GM18526 (cell line): Measurements from ENCODE around the gene GJA8.

Source experiments
- POLR2A ChIP-seq: IDR thresholded peaks from 3 replicates; pipeline ENCODE4 v1.6.1; 2011; ENCODE audit not compliant: insufficient read length; ENCODE audit errors: extremely low read depth

Gene GJA8

DNA sequence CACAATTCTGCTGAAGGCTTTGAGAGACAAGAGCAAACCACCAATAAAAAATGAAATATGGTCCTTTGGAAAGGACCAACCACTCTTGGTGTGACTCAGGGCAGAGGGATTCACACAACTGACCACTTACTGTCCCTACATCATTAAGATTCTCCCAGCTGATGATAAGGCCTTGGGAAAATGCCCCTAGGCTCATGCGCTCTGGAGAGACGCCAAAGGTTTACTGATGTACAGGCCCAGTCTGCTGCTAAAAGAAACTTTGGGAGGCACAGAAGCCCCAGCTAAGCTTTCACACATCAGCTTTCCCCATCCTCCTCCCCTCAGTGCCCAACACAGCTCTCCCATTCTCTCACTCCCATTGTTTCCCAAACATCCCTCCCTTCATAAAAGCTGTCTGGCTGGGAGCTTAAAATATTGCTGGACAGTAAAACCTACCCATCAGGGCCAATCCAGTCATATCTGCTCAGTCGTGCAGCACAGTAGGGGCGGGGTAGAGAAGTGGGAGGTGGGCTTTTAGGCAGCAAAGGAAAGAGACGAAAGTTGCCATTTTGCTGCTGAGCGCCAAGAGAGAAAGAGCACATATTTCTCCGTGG, at the start of gene GJA8:
TSS of gene GJA8 (plus strand) at position 543 of the 593 bp plus-strand sequence. CDS start 5,161 bp downstream, outside the sequence.
- no peak for TF ChIP-seq POLR2A

DNA sequence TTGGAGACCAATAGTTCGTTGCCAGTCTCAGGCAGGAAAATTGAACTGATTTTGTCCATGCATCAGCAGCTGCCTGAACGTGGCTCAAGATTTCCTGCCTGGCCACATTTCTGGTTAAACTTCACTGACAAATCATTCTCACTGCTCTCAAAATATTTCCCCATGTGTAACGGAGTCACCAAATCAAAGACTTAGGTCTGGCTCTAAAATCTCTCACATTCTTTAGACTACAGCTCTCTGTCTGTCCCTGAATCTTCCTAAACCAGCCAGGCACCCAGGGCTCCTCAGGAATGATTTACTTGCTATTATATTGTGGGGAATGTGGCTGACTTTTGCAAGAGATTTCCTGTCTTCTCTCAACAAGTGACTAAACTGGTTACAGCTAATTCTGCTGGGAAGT, 49.2 kb upstream of the GJA8 start:
- TF ChIP-seq POLR2A, result no peak

DNA sequence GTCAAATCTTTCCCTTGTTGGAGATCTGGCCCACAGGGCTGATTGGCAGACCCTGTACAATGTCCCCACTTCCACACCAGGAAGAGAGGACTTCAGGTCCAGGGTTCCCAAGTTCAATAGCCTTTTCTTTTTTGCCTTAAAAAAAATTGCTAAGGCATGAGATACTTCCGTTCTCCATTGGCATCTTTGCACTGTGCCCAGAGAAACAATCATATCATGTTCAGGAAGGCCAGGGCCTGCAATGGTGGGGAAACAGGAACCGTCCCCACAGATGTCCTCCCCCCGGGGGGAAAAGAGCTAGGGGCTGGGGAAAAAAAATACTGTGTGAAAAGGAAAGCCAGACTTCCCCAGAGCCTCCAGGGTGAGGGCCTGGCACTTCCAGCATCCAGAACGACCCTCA, 24.6 kb upstream of the GJA8 start:
- no peak for TF ChIP-seq POLR2A

DNA sequence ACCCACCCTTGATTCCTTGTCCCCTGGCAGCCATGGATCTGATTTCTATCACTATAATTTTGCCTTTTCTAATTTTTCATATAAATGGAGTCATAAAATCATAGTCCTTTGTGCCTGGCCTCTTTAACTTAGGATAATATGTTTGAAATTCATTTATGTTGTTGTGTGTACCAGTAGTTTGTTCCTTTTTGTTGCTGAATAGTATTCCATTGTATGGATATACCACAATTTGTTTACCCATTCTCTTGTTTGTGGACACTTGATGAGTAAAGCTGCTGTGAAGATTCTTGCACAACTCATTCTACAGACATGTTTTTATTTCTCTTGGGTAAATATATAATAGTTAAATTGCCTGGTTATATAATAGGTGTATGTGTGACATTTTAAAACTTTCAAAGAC, 22.7 kb upstream of the GJA8 start:
- TF ChIP-seq POLR2A, result no peak

DNA sequence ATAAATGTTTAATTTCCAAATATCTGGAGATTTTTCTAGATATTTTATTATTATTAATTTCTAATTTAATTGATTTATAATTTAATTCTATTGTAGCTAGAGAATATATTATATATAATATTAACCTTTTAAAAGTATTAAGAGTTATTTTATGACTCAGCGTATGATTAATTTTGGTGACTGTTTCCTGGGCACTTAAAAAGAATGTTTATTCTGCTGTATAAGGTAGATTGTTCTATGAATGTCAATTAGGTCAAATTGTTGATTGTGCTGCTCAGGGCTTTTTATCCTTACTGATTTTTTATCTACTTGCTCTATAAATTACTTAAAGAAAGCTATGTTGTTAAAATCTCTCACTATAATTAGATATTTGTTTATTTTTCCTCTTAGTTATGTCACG, 20.1 kb upstream of the GJA8 start:
- TF ChIP-seq POLR2A, result no peak

DNA sequence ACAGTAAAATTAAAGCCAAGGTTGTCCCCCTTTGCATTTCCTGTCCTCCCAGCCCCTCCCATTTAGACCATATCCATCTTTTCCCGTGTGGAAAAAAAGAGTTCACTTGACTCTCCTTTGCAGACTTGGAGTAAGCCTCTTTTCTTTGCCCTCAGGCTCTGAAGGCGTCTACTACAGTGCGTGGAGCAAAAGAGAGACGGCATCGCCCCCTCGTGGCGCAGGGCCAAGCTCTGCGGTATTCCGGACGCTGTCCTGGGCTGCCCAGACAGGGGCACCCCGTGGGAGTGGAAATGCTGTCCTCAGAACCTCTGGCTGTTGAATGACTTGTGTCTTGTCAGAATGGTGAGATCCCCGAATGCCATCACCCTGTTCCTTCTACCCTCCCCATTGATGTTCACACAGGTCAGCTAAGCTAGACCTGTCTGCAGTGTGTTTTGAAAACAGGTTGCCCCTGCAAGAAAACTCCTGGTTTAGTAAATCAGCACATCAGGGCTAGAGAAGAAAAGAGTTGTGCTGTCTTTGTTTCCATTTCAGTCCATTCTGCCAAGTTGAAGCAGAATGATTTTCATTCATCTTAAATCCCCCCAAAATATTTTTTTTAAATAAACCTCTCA, 12.3 kb upstream of the GJA8 start:
- TF ChIP-seq POLR2A, result no peak

DNA sequence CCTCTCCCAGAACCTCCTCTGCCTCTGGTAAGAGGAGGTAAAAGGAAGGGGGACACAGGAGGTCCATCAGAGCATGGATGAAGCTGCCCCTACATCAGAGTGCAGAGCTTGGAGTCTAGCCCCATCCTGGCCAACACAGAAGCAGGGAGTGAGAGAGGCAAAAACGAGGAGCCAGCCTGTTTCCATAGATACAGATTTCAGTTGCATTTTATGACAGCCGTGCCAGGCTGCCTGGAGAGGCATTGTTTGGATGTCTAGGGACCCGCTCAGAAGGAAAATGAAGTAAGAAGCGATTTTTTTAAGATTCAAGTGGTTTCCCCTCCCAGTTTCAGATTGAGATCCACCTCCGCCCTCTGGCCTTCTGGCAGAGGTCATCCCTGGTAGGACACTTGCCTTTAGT, 11.5 kb upstream of the GJA8 start:
- no peak for TF ChIP-seq POLR2A

DNA sequence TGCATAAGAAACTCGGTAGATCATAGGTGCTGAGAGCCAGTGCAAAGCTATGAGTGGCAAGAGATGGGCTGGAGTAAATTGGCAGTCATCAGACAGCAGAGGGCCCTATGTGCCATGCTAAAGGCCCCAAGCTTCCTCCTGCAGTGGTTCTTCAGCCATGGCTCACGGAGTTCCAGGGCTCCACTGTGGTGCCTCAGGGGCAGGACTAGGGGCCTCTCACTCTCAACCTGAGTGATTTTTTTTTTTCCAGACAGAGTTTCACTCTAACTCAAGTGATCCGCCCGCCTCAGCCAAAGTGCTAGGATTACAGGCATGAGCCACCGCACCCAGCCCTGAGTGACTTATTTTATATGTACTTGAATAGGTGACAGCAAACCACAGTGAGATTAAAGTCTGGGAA, 10.4 kb upstream of the GJA8 start:
- no peak for TF ChIP-seq POLR2A

DNA sequence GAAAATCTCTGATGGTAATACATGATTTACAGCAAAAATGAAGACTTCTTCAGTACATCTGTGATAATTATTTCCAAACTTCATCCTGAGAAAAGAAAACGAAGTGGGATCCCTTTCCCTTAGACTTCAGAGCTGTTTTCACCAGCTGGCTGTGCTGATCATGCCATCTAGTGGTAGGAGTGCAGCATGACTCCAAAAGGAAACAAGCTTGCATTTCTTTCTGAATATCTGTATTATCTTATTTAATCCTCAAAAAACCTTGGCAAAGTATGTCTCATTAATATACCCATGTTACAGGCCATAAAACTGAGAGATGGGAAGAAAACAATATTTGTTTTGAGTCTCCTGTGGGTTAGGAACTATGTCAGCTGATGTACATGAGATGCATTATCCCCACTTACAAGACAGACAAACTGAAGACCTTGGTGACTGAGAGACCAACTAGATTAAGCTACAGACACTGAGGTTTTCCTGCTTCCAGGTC, 9.8 kb upstream of the GJA8 start:
- TF ChIP-seq POLR2A, result no peak

DNA sequence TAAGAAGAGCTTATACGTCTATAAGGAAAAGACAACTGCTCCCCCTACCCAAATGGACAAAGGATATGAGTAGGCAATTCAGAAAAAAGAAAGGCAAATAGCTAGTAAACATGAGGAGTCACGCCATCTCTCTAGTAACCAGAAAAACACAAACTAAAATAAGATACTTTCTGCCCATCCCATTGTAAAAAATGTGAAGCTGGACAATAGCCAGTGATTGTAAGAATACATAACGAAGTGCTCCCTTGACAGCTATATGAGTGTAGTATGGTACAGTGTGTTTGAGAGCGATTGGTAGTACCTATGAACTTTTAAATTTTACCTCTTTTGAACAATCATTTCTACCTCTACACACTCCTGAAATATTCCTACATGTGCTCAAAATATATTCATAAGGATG, 7.5 kb upstream of the GJA8 start:
- TF ChIP-seq POLR2A, result no peak

DNA sequence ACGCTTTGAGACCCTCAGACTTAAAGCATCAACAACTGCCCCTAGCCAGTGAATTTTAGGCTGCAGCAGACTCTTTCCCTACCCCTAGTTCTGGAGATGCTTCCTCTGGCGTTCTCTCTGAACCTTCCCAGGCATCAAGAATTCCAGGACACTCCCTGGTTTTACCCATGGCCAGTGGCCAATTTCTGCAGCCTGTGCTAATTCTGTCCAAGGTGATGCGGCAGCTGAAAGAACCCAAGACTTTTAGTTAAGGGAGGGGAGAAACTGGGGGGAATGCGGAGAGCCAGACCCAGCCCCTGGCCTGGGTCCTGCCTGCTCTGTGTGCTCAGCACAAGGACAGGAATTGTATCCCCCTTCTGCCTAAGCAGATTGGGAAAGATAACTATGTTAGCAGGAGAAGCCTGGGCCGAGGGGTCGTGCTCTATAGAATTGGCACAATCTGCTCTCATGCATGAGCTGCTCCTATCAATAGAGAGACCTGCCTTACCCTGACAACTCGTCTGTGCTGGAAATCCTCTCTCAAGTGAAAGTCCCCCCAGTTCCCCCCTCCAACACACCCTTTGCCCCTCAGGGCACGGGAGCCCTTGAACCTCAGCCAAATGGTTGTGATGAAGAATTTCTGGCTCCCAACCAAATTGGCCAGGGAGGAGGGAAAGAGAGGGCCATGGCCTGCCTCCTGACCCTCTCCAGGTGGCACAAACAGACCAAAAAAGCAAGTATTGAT, 5.4 kb upstream of the GJA8 start:
- no peak for TF ChIP-seq POLR2A

DNA sequence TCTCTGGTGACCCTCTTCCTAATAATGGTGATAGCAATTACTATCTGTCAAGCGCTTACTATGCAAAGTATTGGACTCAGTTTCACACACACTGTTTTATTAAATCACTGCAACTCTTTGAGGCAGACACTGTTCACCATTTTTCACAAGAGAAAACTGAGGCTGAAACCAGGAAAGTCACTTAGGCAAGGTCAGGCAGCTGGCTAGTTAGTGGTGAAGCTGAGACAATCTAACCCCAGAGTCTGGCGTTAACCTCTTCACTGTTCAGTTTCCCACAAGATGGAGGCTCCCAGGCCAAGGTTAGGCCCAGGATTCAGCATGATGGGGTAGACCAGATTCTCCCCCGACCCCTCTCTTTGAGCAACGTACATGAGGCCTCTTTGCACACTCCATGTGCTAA, 4.8 kb upstream of the GJA8 start:
- TF ChIP-seq POLR2A, result no peak

DNA sequence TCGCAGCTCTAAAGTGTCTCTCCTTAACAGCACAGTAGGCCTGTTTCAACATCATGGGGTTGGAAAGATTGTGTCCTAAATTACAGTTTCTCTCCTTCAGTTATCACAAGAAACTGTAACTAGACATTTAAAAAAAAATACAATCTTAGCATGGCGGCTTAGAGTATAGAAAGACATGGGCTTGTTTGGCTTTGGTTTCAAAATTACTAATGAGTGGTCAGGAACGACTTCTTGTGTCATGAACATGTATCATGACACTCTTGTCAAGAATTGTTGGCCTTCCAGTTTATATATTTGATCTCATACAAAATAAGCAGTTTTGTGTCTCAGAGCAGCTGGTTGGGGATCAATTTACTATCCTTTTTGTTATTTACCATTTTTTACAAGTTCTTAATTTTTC, 2.1 kb downstream of the GJA8 start:
- TF ChIP-seq POLR2A, result no peak

DNA sequence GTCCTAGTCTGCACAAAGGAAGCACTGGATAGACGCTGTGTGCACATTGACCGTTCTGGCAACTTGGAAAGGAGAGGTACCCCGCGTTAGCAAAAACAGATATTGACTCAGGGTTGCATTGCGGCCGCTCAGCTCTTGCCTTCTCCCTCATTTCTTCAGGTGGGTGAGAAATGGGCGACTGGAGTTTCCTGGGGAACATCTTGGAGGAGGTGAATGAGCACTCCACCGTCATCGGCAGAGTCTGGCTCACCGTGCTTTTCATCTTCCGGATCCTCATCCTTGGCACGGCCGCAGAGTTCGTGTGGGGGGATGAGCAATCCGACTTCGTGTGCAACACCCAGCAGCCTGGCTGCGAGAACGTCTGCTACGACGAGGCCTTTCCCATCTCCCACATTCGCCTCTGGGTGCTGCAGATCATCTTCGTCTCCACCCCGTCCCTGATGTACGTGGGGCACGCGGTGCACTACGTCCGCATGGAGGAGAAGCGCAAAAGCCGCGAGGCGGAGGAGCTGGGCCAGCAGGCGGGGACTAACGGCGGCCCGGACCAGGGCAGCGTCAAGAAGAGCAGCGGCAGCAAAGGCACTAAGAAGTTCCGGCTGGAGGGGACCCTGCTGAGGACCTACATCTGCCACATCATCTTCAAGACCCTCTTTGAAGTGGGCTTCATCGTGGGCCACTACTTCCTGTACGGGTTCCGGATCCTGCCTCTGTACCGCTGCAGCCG, 5.4 kb downstream of the GJA8 start:
- no peak for TF ChIP-seq POLR2A

DNA sequence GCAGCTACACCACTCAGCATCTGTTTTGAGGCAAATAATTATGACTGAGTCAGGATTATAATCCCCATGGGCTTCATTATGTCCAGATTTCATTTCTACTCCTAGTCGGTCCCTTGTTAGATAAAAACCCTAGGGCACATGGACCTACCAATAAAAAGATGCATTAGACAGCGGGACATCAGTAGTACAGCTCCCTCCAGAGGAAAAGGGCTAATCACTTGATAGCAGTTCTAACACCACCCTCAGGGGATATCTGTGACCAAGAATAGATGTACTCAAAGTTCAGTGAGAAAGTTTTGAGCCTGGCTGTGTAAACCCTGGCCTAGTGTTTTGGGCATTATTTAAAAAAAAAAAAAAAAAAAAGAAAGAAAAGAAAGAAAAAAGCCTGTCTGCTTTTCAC, 10.0 kb downstream of the GJA8 start:
- no peak for TF ChIP-seq POLR2A

DNA sequence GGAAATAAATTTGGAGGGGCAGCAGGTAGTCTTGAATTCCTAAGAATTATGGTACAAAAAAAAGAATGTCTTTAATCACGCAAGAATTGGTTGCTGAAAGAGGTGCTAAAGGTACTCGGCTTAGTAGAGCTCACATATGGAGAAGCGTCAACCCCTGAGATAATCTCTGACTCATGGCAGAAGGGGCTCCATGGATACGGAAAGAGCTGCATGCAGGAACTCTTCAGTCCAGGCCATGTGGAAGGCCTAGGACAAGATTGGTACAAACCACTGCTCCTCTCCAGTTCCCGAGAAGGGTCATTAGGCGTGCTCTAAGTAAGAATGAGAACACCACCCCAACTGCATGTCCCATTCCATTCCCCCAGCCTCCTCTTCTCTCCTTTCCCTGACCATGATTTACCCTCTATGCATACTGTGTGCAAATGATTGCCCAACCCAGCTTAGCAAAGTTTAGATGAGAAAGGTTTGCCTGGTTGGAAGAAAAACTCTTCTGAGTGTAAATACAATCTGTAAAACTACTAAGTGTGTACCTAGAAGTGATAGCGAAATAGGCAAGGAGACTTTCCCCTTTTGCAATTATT, 10.9 kb downstream of the GJA8 start:
- no peak for TF ChIP-seq POLR2A

DNA sequence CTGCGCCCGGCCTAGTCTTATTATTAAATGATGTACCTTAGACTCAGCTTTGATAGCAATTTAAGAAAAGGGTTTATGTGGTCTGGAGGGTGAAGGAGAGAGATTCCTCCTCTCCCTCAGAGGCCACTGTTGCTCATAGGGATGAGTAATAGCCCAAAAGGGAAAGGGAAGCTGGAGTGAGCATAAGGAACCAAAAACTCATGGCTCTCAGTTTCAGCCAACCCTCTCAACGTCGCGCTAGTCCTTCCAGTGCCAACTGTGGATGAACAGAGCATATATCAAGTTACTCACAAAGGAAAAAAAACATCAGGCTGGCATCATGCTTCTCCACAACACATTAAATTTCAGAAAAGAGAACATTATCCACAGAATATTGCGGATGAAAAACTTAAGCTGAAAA, 17.3 kb downstream of the GJA8 start:
- TF ChIP-seq POLR2A, result no peak
